ENCODE measurements around the gene MYO18A.
"Not testable (repeated sequence)": the region's sequence is repeated elsewhere in the genome, so short reads cannot be mapped to it uniquely, and the experiment has no call there.

MYO18A gene

DNA sequence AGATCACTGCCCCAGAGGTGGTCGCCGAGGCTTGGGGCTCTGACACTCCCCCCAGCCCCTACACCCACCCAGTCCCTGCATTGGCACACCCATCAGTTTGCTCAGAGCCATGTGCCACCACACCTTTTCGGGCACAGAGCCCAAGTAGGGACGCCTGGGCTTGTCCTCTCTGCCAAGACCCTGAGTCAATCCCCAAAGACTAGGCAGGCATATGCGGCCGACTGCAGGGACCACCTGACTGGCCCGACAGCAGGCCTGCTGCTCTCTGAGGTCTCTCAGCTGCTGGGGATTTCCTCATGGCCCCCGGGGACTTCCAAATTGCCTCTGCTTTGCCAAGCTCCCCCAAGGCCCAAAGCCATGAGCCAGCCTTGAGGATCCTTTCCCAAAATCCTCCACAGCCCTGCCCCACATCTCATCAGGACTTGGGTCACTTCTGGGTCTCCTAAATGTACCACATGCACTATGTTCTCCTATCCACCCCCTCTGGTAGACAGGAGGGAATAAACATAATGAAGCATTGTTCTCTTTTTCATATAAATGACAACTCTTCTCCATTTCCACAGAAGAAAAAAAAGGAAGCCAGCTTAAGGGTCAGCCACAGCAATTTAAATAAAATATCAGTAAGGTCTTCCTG, 30.6 kb downstream of the MYO18A start:
- peak overlapping the region; percentile 22 for H3K4me3 ChIP-seq (ENCODE audit: insufficient read depth, low read depth, low read length)

DNA sequence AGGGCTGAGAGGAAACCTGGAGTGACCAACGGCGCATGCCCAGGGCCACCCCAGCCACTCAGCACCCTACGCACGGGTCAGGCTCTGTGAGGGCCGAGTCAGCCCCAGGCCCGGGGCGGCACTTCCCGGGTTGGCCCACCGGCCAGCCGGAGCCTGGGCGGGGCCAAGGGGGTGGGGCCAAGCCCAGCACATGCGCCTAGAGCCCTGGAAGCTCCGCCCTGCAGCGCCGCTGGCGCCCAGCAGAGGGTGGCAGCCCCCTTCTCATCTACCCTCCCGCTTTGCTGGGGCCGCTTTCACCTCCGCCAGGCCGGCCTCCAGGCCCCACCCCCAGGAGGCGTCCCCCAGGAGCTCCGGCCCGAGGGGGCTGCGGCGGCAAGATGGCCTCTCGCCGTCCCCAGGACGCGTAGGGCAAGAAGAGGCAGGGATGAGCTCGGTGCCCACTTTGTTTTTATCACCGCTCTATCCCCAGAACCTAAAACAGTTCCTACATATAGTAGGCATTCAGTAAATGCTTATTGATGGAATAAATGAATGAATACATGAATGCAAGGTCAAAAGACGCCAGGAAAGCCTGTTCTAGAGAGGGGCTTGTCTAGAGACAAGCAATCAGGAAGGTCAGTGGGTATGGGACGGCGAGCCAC, 31.3 kb downstream of the MYO18A start:
- peak overlapping the region; percentile 22 for H3K4me3 ChIP-seq (ENCODE audit: insufficient read depth, low read depth, low read length)
- 6 to 8% methylated on average over 33 to 34 of the region's 34 CpGs for WGBS, 2 experiments
- no peak overlapping the region for H3K27ac ChIP-seq (ENCODE audit: insufficient read depth, low read depth, low read length, poor library complexity, severe bottlenecking)
- H3K4me1 ChIP-seq (ENCODE audit: control insufficient read depth, insufficient read depth, low read length) = peaks cover 20% of the 10 kb centered on the region
- H3K27me3 ChIP-seq (ENCODE audit: control insufficient read depth, insufficient read depth, low read length, poor library complexity, severe bottlenecking) = no peaks in the 10 kb centered on the region
- H3K36me3 ChIP-seq (ENCODE audit: control insufficient read depth, insufficient read depth, low read length) = no peaks in the 10 kb centered on the region
- no peaks in the 10 kb centered on the region for H3K9me3 ChIP-seq (ENCODE audit: control insufficient read depth, low read length)

More for the DNA sequence above, 30.6 kb downstream of the MYO18A start:
- 77 to 84% methylated on average over 8 of the region's 8 CpGs for WGBS, 2 experiments
- Histone ChIP-seq H3K4me1 (ENCODE audit: control insufficient read depth, insufficient read depth, low read length) (peaks cover 26% of the 10 kb centered on the region), H3K27ac (ENCODE audit: insufficient read depth, low read depth, low read length, poor library complexity, severe bottlenecking) (no peak overlapping the region), H3K36me3 (ENCODE audit: control insufficient read depth, insufficient read depth, low read length) (no peaks in the 10 kb centered on the region), H3K9me3 (ENCODE audit: control insufficient read depth, low read length) (no peaks in the 10 kb centered on the region), H3K27me3 (ENCODE audit: control insufficient read depth, insufficient read depth, low read length, poor library complexity, severe bottlenecking) (no peaks in the 10 kb centered on the region)

DNA sequence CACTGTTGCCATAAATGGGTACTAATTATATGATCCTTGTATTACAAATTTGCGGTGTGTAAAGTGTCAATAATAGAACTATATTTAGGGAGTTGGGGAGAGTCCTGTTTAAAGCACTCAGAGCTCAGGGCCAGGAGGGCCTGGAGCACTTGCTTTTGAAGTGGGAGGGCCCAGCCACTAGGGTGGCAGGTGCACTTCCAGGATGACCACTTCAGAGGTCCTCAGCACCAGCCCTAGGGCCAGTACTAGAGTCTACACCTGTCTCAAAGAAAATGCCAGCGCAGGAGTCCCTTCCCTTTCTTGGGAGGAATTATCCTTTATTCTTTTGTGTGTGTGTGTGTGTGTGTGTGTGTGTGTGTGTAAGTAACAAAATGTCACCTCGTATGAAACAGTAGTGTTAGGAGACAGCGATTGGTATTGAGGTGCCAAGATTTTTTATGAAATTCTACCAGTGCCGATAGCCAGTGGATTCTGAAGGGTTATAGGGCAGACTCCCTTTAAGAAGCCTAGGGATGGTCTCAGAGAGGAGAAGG, 31.9 kb downstream of the MYO18A start:
- no peaks in the 10 kb centered on the region for H3K27me3 ChIP-seq (ENCODE audit: control insufficient read depth, insufficient read depth, low read length, poor library complexity, severe bottlenecking)
- no peak overlapping the region for H3K27ac ChIP-seq (ENCODE audit: insufficient read depth, low read depth, low read length, poor library complexity, severe bottlenecking)
- H3K36me3 ChIP-seq (ENCODE audit: control insufficient read depth, insufficient read depth, low read length) = no peaks in the 10 kb centered on the region
- H3K4me3 ChIP-seq (ENCODE audit: insufficient read depth, low read depth, low read length) = no peak overlapping the region
- no peaks in the 10 kb centered on the region for H3K9me3 ChIP-seq (ENCODE audit: control insufficient read depth, low read length)
- WGBS, 2 experiments = 76 to 77% methylated on average over 5 of the region's 5 CpGs
- peaks cover 18% of the 10 kb centered on the region for H3K4me1 ChIP-seq (ENCODE audit: control insufficient read depth, insufficient read depth, low read length)

DNA sequence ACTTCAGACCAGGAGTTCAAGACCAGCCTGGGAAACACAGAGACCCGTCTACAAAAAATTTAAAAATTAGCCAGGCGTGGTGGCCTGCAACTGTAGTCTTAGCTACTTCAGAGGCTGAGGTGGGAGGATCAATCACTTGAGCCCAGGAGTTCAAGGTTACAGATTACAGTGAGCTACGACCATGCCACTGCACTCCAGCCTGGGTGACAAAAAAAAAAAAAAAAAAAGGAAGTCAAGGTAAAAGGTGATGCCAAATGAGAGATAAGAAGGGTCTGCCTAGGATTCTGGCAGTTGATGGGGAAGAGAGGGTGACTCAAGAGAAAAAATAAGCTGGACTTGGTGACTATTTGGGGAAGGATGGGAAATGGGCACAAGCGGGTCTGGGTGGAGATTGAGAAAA, 32.5 kb downstream of the MYO18A start:
- WGBS, 2 experiments = 95 to 98% methylated on average over 4 of the region's 4 CpGs
- Histone ChIP-seq H3K27me3 (ENCODE audit: control insufficient read depth, insufficient read depth, low read length, poor library complexity, severe bottlenecking) (no peaks in the 10 kb centered on the region), H3K4me3 (ENCODE audit: insufficient read depth, low read depth, low read length) (no peak overlapping the region), H3K9me3 (ENCODE audit: control insufficient read depth, low read length) (no peaks in the 10 kb centered on the region), H3K36me3 (ENCODE audit: control insufficient read depth, insufficient read depth, low read length) (no peaks in the 10 kb centered on the region), H3K27ac (ENCODE audit: insufficient read depth, low read depth, low read length, poor library complexity, severe bottlenecking) (no peak overlapping the region), H3K4me1 (ENCODE audit: control insufficient read depth, insufficient read depth, low read length) (peaks cover 18% of the 10 kb centered on the region)

DNA sequence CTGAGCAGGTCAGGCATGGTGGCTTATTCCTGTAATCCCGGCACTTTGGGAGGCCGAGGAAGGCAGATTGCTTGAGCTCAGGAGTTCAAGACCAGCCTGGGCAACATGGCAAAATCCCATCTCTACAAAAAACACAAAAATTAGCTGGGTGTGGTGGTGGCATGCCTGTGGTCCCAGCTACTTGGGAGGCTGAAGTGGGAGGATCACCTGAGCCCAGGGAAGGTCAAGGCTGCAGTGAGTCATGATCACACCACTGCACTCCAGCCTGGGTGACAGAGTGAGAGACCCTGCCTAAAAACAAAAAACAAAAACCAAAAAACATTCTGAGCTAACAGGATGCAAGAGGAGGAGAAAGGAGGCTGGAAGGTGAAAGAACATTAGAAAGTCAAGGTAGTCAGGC, 33.0 kb downstream of the MYO18A start:
- not testable (repeated sequence) for H3K27ac ChIP-seq (ENCODE audit: insufficient read depth, low read depth, low read length, poor library complexity, severe bottlenecking); H3K36me3 ChIP-seq (ENCODE audit: control insufficient read depth, insufficient read depth, low read length); H3K4me3 ChIP-seq (ENCODE audit: insufficient read depth, low read depth, low read length); H3K27me3 ChIP-seq (ENCODE audit: control insufficient read depth, insufficient read depth, low read length, poor library complexity, severe bottlenecking); H3K9me3 ChIP-seq (ENCODE audit: control insufficient read depth, low read length)
- WGBS, 2 experiments = 87 to 93% methylated on average over 2 of the region's 2 CpGs
- peaks cover 18% of the 10 kb centered on the region for H3K4me1 ChIP-seq (ENCODE audit: control insufficient read depth, insufficient read depth, low read length)

DNA sequence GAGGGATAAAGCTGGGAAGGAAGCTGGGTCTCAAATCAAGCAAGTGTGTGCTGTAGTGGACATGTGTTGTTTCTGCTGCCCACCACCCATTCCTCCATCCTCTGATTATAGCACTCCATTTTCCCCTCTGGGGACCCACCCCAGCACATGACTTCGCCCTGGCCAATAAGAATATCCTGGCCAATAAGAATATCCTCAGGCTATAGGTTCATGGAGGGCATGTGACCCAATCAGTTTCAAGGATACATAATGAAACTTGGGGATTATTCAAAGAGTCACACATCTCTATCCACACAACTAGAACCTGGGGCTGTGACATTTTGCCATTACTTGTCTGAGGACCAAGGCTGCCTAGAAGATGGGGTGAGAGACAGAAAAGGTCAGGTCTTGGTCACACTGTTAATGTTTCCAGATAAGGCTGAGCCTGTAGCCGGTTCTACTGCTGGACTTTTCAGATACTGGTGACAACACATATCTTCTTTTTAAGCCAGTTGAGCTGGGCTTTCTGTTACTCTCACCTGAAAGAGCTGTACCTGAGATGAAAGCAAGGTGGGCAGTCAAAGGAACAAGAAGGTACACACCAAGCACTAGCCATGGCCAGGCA, 33.7 kb downstream of the MYO18A start:
- Histone ChIP-seq H3K9me3 (ENCODE audit: control insufficient read depth, low read length) (no peaks in the 10 kb centered on the region), H3K4me1 (ENCODE audit: control insufficient read depth, insufficient read depth, low read length) (peaks cover 15% of the 10 kb centered on the region), H3K36me3 (ENCODE audit: control insufficient read depth, insufficient read depth, low read length) (no peaks in the 10 kb centered on the region), H3K27me3 (ENCODE audit: control insufficient read depth, insufficient read depth, low read length, poor library complexity, severe bottlenecking) (no peaks in the 10 kb centered on the region), H3K4me3 (ENCODE audit: insufficient read depth, low read depth, low read length) (no peak overlapping the region), H3K27ac (ENCODE audit: insufficient read depth, low read depth, low read length, poor library complexity, severe bottlenecking) (no peak overlapping the region)
- WGBS, 2 experiments = 88 to 96% methylated on average over 2 of the region's 2 CpGs

DNA sequence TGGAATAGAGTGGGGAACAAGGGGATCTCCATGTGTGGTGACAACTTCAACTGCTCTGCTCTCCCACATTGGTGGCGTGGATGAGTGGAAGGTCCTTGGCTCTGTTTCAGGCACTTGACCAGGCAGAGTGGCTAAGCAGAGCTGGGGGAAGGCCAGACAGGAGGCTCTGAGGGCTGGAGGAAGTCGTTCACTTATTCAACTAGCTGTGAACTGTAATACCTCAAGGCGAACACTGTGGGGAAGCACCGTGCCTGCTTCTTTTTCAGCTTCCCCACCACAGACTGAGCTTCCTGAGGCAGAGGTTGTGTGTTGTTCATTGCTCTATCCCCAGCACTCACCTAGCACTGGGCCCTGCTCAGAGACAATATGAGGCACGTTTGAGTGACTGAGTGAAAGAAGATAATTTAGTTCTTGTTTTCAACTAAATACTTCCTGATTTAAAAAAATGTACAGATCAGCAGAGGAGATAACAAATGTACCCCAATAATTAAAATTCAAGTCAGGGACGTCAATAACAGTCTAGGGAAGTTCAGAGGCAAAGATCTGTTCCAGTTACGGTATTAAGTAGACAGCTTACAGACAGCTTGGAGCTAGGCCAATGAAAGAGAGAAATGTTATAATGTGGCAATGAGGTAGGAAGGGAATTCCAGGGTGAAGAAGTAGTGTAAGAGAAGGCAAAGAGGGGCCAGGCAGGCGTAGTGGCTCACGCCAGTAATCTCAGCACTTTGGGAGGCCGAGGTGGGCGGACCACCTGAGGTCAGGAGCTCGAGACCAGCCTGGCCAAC, 34.7 kb downstream of the MYO18A start:
- Histone ChIP-seq H3K4me3 (ENCODE audit: insufficient read depth, low read depth, low read length) (no peak overlapping the region), H3K4me1 (ENCODE audit: control insufficient read depth, insufficient read depth, low read length) (peaks cover 19% of the 10 kb centered on the region), H3K27ac (ENCODE audit: insufficient read depth, low read depth, low read length, poor library complexity, severe bottlenecking) (no peak overlapping the region), H3K9me3 (ENCODE audit: control insufficient read depth, low read length) (no peaks in the 10 kb centered on the region), H3K27me3 (ENCODE audit: control insufficient read depth, insufficient read depth, low read length, poor library complexity, severe bottlenecking) (no peaks in the 10 kb centered on the region), H3K36me3 (ENCODE audit: control insufficient read depth, insufficient read depth, low read length) (no peaks in the 10 kb centered on the region)
- 62 to 63% methylated on average over 11 to 12 of the region's 12 CpGs for WGBS, 2 experiments

DNA sequence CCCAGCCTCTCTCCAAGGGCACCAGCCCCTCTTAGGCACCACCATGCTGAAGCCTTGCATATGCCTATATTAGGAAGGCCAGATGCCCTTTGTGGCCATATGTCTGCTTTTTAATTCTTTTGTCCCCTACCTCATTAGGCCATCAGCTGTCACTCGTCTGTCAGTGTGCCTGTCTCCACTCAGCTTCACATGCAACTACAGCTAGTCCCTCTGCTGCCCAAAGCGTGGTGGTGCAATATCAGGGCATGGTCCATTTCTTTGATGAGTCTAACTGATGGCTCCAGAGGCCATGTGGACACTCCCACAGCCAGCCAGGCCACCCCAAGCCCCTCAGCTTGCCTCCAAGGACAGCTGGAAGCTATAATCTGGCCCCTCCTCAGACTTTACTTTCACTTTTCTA, 36.3 kb downstream of the MYO18A start:
- H3K27me3 ChIP-seq (ENCODE audit: control insufficient read depth, insufficient read depth, low read length, poor library complexity, severe bottlenecking) = no peaks in the 10 kb centered on the region
- no peak overlapping the region for H3K4me3 ChIP-seq (ENCODE audit: insufficient read depth, low read depth, low read length)
- 54 to 63% methylated on average over 2 of the region's 2 CpGs for WGBS, 2 experiments
- H3K9me3 ChIP-seq (ENCODE audit: control insufficient read depth, low read length) = no peaks in the 10 kb centered on the region
- no peaks in the 10 kb centered on the region for H3K36me3 ChIP-seq (ENCODE audit: control insufficient read depth, insufficient read depth, low read length)
- peaks cover 29% of the 10 kb centered on the region for H3K4me1 ChIP-seq (ENCODE audit: control insufficient read depth, insufficient read depth, low read length)
- no peak overlapping the region for H3K27ac ChIP-seq (ENCODE audit: insufficient read depth, low read depth, low read length, poor library complexity, severe bottlenecking)

DNA sequence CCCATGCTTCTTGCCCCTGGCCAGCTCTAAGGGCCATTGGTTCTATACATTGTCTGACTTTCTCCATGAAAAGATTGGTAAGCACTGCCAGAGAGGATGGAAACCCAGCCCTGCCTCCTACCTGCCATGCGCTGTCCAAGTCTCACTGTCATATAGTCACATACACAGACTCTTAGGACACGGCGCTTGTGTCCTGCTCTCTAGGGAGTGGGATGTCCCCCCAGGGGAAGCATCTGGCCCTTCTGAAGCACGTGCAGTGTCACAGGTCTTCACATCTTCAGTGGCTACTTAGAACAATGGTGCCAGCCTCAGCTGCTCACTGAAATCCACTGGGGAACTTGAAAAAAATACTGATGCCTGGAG, 38.7 kb downstream of the MYO18A start:
- H3K9me3 ChIP-seq (ENCODE audit: control insufficient read depth, low read length) = no peaks in the 10 kb centered on the region
- peaks cover 36% of the 10 kb centered on the region for H3K4me1 ChIP-seq (ENCODE audit: control insufficient read depth, insufficient read depth, low read length)
- H3K27me3 ChIP-seq (ENCODE audit: control insufficient read depth, insufficient read depth, low read length, poor library complexity, severe bottlenecking) = no peaks in the 10 kb centered on the region
- no peak overlapping the region for H3K27ac ChIP-seq (ENCODE audit: insufficient read depth, low read depth, low read length, poor library complexity, severe bottlenecking)
- H3K36me3 ChIP-seq (ENCODE audit: control insufficient read depth, insufficient read depth, low read length) = no peaks in the 10 kb centered on the region
- WGBS, 2 experiments = 85 to 88% methylated on average over 4 of the region's 4 CpGs
- H3K4me3 ChIP-seq (ENCODE audit: insufficient read depth, low read depth, low read length) = no peak overlapping the region

All from ectodermal cell (in vitro differentiated cells).